ENCODE measurements around the gene SETBP1.

DNA sequence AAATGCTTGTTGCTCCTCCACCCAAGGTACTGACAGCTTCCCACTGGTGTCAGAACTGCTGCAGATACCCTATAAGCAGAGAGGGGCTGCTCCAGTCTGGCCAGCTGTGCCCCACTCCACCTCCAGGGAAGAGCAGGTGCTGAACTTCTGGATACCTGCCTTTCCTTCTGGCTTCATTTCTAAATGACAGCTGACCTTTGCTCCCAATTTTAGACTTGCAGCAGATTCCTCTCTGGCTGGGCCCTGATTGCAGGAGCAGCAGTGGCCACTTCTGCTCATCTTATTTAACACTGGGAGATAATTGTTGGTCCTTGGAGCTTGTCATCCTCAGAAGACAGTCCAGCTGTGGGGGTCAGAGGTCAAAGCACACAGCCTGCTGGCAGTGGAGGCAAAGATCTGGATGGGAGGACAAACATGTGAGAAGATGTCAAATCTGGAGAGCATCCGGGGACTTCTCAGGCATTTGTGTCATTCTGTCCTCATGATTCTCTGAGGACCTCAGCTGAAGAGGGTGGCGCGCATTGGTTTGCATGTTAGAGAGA lies 38.9 kb downstream of the SETBP1 start:
- TF ChIP-seq EZH2 (IDR thresholded peaks at IDR 0.05; ENCODE audit: borderline replicate concordance, low read length): no peak
- TF ChIP-seq, protein P1, sequence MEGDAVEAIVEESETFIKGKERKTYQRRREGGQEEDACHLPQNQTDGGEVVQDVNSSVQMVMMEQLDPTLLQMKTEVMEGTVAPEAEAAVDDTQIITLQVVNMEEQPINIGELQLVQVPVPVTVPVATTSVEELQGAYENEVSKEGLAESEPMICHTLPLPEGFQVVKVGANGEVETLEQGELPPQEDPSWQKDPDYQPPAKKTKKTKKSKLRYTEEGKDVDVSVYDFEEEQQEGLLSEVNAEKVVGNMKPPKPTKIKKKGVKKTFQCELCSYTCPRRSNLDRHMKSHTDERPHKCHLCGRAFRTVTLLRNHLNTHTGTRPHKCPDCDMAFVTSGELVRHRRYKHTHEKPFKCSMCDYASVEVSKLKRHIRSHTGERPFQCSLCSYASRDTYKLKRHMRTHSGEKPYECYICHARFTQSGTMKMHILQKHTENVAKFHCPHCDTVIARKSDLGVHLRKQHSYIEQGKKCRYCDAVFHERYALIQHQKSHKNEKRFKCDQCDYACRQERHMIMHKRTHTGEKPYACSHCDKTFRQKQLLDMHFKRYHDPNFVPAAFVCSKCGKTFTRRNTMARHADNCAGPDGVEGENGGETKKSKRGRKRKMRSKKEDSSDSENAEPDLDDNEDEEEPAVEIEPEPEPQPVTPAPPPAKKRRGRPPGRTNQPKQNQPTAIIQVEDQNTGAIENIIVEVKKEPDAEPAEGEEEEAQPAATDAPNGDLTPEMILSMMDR (IDR thresholded peaks at IDR 0.05; ENCODE audit: low read length): no peak
